ENCODE results near the gene SLC7A7. TPM values are rescaled to one million over a fixed set of nuclear protein-coding genes. Genes with fewer than 3 reads are reported as not detected.

Gene SLC7A7
- total and polyA plus RNA-seq, 2 of the 13 experiments (the other 11 are each of a cell fraction or from before 2014, with no cell fraction given), result 0.13 to 0.63 TPM

DNA sequence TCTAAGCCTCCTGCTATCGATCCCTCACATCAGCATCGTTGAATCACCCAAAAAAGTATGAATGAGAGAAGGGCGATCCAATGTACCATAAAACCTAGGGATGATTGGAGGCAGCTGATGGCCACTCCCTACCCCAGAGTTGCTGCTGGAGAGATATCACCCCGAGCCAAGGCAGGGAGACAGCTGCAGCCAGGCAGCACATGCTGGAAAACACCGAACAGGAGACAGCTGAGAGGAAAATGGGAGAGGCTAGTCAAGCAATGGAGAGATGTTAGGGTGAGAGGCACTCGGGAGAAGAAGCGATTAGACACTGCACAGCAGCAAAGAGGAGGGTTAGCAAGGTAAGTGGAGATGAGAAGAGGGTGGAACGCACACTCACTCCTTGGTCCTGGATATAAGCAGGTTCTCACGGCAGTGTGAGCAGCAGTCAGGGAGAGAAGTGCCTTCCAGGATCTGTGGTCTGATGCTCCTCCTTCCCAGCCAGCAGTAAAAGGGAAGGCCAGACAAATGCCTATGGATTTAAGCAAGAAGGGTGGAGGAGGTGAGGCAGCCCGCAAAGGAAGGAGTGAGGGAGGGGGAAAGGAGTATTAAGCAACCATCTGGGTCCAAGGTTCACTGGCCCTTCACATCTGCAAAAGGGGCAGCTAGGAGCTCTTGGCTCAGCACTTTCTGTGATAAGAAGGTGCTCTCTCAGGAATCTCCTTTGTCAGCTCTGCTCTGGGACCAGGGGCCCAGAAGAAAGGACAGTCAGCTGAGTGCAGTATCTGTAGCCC lies at the start of gene SLC7A7 (continued):
- TF ChIP-seq ZBTB21 (CRISPR knock-in tag; IDR thresholded peaks at IDR 0.05), result no peak
- no peak for TF ChIP-seq ZNF251 (CRISPR knock-in tag; IDR thresholded peaks at IDR 0.05)
- TF ChIP-seq GATAD1 (CRISPR knock-in tag; IDR thresholded peaks at IDR 0.05), result 0 out of 2 replicates have a peak, but pooled peaks have one; percentile 34
- TF ChIP-seq AGO2 (optimal IDR thresholded peaks at IDR 0.05; ENCODE audit: low read depth, low read length), result no peak
- TF ChIP-seq, protein P1, sequence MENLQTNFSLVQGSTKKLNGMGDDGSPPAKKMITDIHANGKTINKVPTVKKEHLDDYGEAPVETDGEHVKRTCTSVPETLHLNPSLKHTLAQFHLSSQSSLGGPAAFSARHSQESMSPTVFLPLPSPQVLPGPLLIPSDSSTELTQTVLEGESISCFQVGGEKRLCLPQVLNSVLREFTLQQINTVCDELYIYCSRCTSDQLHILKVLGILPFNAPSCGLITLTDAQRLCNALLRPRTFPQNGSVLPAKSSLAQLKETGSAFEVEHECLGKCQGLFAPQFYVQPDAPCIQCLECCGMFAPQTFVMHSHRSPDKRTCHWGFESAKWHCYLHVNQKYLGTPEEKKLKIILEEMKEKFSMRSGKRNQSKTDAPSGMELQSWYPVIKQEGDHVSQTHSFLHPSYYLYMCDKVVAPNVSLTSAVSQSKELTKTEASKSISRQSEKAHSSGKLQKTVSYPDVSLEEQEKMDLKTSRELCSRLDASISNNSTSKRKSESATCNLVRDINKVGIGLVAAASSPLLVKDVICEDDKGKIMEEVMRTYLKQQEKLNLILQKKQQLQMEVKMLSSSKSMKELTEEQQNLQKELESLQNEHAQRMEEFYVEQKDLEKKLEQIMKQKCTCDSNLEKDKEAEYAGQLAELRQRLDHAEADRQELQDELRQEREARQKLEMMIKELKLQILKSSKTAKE (CRISPR knock-in tag; IDR thresholded peaks at IDR 0.05; ENCODE audit: borderline replicate concordance), result no peak
- TF ChIP-seq GATAD2A (CRISPR knock-in tag; IDR thresholded peaks at IDR 0.05), result peak; percentile 49; the same call in 1 of the 2 replicates
- TF ChIP-seq HNF4G (IDR thresholded peaks at IDR 0.05; ENCODE audit: borderline replicate concordance, low read depth, low read length), result peak; percentile 81
- 0 out of 2 replicates have a peak, but pooled peaks have one; percentile 35 for TF ChIP-seq HNF4G (CRISPR knock-in tag; IDR thresholded peaks at IDR 0.05; ENCODE audit: borderline replicate concordance, low read depth)
- TF ChIP-seq ZNF3 (CRISPR knock-in tag; IDR thresholded peaks at IDR 0.05), result no peak
- 0 out of 2 replicates have a peak, but pooled peaks have one; percentile 27 for TF ChIP-seq ZFX (CRISPR knock-in tag; IDR thresholded peaks at IDR 0.05; ENCODE audit: low read depth)
- TF ChIP-seq MATR3 (CRISPR knock-in tag; IDR thresholded peaks at IDR 0.05), result no peak
- TF ChIP-seq, protein P2, sequence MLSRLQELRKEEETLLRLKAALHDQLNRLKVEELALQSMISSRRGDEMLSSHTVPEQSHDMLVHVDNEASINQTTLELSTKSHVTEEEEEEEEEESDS (CRISPR knock-in tag; IDR thresholded peaks at IDR 0.05; ENCODE audit: borderline replicate concordance), result no peak
- no peak for TF ChIP-seq ZNF337 (CRISPR knock-in tag; IDR thresholded peaks at IDR 0.05; ENCODE audit: borderline replicate concordance, low read depth)
- no peak for TF ChIP-seq POLR2A (IDR thresholded peaks at IDR 0.05; ENCODE audit: insufficient read depth in 1 of 2, low read depth in 2 of 2, low read length in 2 of 2)
- no peak for TF ChIP-seq STAG1 (CRISPR knock-in tag; IDR thresholded peaks at IDR 0.05)
- no peak for TF ChIP-seq PHF5A (CRISPR knock-in tag; IDR thresholded peaks at IDR 0.05; ENCODE audit: low read depth, unreplicated experiment)
- TF ChIP-seq, protein P3, sequence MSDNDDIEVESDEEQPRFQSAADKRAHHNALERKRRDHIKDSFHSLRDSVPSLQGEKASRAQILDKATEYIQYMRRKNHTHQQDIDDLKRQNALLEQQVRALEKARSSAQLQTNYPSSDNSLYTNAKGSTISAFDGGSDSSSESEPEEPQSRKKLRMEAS (IDR thresholded peaks at IDR 0.05), result no peak
- TF ChIP-seq GABPB1 (CRISPR knock-in tag; IDR thresholded peaks at IDR 0.05), result peak; percentile 17; the same call in 1 of the 2 replicates
- TF ChIP-seq, protein P4, sequence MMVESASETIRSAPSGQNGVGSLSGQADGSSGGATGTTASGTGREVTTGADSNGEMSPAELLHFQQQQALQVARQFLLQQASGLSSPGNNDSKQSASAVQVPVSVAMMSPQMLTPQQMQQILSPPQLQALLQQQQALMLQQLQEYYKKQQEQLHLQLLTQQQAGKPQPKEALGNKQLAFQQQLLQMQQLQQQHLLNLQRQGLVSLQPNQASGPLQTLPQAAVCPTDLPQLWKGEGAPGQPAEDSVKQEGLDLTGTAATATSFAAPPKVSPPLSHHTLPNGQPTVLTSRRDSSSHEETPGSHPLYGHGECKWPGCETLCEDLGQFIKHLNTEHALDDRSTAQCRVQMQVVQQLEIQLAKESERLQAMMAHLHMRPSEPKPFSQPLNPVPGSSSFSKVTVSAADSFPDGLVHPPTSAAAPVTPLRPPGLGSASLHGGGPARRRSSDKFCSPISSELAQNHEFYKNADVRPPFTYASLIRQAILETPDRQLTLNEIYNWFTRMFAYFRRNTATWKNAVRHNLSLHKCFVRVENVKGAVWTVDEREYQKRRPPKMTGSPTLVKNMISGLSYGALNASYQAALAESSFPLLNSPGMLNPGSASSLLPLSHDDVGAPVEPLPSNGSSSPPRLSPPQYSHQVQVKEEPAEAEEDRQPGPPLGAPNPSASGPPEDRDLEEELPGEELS (CRISPR knock-in tag; IDR thresholded peaks at IDR 0.05), result no peak
- TF ChIP-seq, protein P5, sequence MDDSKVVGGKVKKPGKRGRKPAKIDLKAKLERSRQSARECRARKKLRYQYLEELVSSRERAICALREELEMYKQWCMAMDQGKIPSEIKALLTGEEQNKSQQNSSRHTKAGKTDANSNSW (CRISPR knock-in tag; IDR thresholded peaks at IDR 0.05; ENCODE audit: borderline replicate concordance), result no peak
- no peak for TF ChIP-seq GATA4 (IDR thresholded peaks at IDR 0.05; ENCODE audit: borderline replicate concordance, low read depth)
- TF ChIP-seq RELA (CRISPR knock-in tag; IDR thresholded peaks at IDR 0.05), result no peak
- no peak for TF ChIP-seq SOX6 (IDR thresholded peaks at IDR 0.05)
- peak; percentile 61; the same call in 1 of the 2 replicates for TF ChIP-seq SOX6 (CRISPR knock-in tag; IDR thresholded peaks at IDR 0.05)
- TF ChIP-seq ZNF451 (CRISPR knock-in tag; IDR thresholded peaks at IDR 0.05), result no peak
- TF ChIP-seq, protein P6, sequence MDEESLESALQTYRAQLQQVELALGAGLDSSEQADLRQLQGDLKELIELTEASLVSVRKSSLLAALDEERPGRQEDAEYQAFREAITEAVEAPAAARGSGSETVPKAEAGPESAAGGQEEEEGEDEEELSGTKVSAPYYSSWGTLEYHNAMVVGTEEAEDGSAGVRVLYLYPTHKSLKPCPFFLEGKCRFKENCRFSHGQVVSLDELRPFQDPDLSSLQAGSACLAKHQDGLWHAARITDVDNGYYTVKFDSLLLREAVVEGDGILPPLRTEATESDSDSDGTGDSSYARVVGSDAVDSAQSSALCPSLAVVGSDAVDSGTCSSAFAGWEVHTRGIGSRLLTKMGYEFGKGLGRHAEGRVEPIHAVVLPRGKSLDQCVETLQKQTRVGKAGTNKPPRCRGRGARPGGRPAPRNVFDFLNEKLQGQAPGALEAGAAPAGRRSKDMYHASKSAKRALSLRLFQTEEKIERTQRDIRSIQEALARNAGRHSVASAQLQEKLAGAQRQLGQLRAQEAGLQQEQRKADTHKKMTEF (CRISPR knock-in tag; IDR thresholded peaks at IDR 0.05), result no peak

Data from HepG2 (cell line).